Keratinocyte (primary cell): ENCODE data around the gene TMEM74B. TPM values are rescaled to one million over a fixed set of nuclear protein-coding genes. Genes with fewer than 3 reads are reported as not detected.

Experiments used
- DNase-seq: peaks from one replicate; pipeline ENCODE4 v3.0.0-alpha.2; 2011; ENCODE audit warnings: low read depth, missing footprints, low spot score
- FAIRE-seq: peaks from 2 replicates; lab custom pipeline; 2011; peaks lifted over from hg19 to GRCh38; lab: Jason Lieb, UNC
- H2AFZ ChIP-seq: 2 replicates; pipeline ENCODE4 v1.6.0; 2012; ENCODE audit warnings: low read length, control low read depth, inconsistent platforms; ENCODE audit not compliant: control insufficient read depth
- H3K27ac ChIP-seq: 2 replicates; pipeline ENCODE4 v1.5.1; 2011; ENCODE audit warnings: low read length; ENCODE audit not compliant: control insufficient read depth, insufficient read depth
- H3K27me3 ChIP-seq: 3 replicates; pipeline ENCODE4 v1.6.0; 2011; ENCODE audit warnings: low read length; ENCODE audit not compliant: control insufficient read depth, insufficient read depth; ENCODE audit errors: extremely low read depth
- H3K36me3 ChIP-seq, 2 experiments: 2 replicates in 1 of 2; 3 replicates in 1 of 2; pipeline ENCODE4 v1.5.1; 2011; ENCODE audit warnings: low read length in 2 of 2, mild to moderate bottlenecking in 1 of 2; ENCODE audit not compliant: control insufficient read depth in 2 of 2, insufficient read depth in 2 of 2; ENCODE audit errors: extremely low read depth in 1 of 2
- H3K4me1 ChIP-seq: 3 replicates; pipeline ENCODE4 v1.5.1; 2011; ENCODE audit warnings: low read length; ENCODE audit not compliant: control insufficient read depth, insufficient read depth; ENCODE audit errors: extremely low read depth
- H3K4me2 ChIP-seq: 3 replicates; pipeline ENCODE4 v1.6.0; 2011; ENCODE audit warnings: low read depth, low read length; ENCODE audit not compliant: control insufficient read depth, insufficient read depth; ENCODE audit errors: extremely low read depth
- H3K4me3 ChIP-seq, 3 experiments: fragments of 200-600 bp in 1 of 3; sonication (generic) in 1 of 3; 2 replicates in 2 of 3; 3 replicates in 1 of 3; pipeline ENCODE4 v1.5.1; 2011 to 2016; ENCODE audit warnings: low read length in 3 of 3, mild to moderate bottlenecking in 3 of 3, control low read depth in 2 of 3, inconsistent platforms in 1 of 3, low read depth in 1 of 3, mixed read lengths in 1 of 3, mixed run types in 1 of 3, moderate library complexity in 1 of 3; ENCODE audit not compliant: control insufficient read depth in 2 of 3, insufficient read depth in 2 of 3; ENCODE audit errors: extremely low read depth in 1 of 3
- H3K79me2 ChIP-seq: 2 replicates; pipeline ENCODE4 v1.6.0; 2012; ENCODE audit warnings: low read length; ENCODE audit not compliant: control insufficient read depth, insufficient read depth
- H3K9ac ChIP-seq: 3 replicates; pipeline ENCODE4 v1.6.0; 2011; ENCODE audit warnings: low read length; ENCODE audit not compliant: control insufficient read depth, insufficient read depth; ENCODE audit errors: extremely low read depth
- H3K9me1 ChIP-seq: 3 replicates; pipeline ENCODE4 v1.6.0; 2011; ENCODE audit warnings: low read length; ENCODE audit not compliant: control insufficient read depth, insufficient read depth; ENCODE audit errors: extremely low read depth
- H3K9me3 ChIP-seq: 2 replicates; pipeline ENCODE4 v1.5.1; 2012; ENCODE audit warnings: low read depth, low read length; ENCODE audit not compliant: control insufficient read depth
- H4K20me1 ChIP-seq: 3 replicates; pipeline ENCODE4 v1.6.0; 2011; ENCODE audit warnings: low read length; ENCODE audit not compliant: control insufficient read depth, insufficient read depth; ENCODE audit errors: extremely low read depth
- CTCF ChIP-seq, 3 experiments: IDR thresholded peaks in 1 of 3; conservative IDR thresholded peaks in 1 of 3; optimal IDR thresholded peaks in 1 of 3; 2 replicates in 2 of 3; 3 replicates in 1 of 3; pipeline versions ENCODE3 to v1.5.1; 2011; ENCODE audit warnings: low read length in 3 of 3, mild to moderate bottlenecking in 3 of 3, moderate library complexity in 2 of 3, control low read depth in 1 of 3, inconsistent platforms in 1 of 3; ENCODE audit not compliant: insufficient read depth in 2 of 3; ENCODE audit errors: extremely low read depth in 1 of 3
- EZH2 ChIP-seq: IDR thresholded peaks from one replicate; pipeline ENCODE4 v1.6.1; 2012; ENCODE audit warnings: inconsistent platforms, mild to moderate bottlenecking, low read length, moderate library complexity
- dilution Hi-C: fragments of 300-500 bp; cut with MboI; formaldehyde crosslinking; loops from one replicate; pipeline ENCODE4 v1.7.0; 2020; ENCODE audit warnings: low sequenced_read_pairs; ENCODE audit not compliant: extremely low pct_ligation_motif_present
- polyA plus RNA-seq, 5 experiments: library from polyadenylated mRNA; depleted of rRNA in 3 of 5; stranded (reverse) in 3 of 5; stranded (forward) in 1 of 5; unstranded in 1 of 5; fragments of >200 nt; gene quantifications; 1 replicate in 1 of 5; 2 replicates in 3 of 5; 3 replicates in 1 of 5; pipeline versions ENCODE4 v1.2.1 to v1.2.3, GENCODE V29; 2011 to 2012; ENCODE audit warnings: missing spikeins in 2 of 5, low read depth in 1 of 5, low replicate concordance in 1 of 5

TMEM74B gene
- polyA plus RNA-seq, 1 donor (not counting 4 experiments of a cell fraction or from before 2014, with no cell fraction given), result 0.58 TPM

GRCh38 chr20:1185316-1185741 lies 548 bp upstream of the TMEM74B start:
- Histone ChIP-seq H3K27me3 (peaks cover 42% of the 10 kb centered on the region), H2AFZ (no peak overlapping the region)
- FAIRE-seq, result no peak

GRCh38 chr20:1184260-1184637 lies 532 bp downstream of the TMEM74B start:
- dilution Hi-C loops, result no loop called here
- no peak for FAIRE-seq
- Histone ChIP-seq H3K27ac (no peak overlapping the region), H3K9me1 (no peaks in the 10 kb centered on the region), H3K4me3 (no peak overlapping the region), H3K4me2 (no peak overlapping the region), H3K9me3 (no peaks in the 10 kb centered on the region), H3K36me3 (no peaks in the 10 kb centered on the region), H3K4me1 (no peaks in the 10 kb centered on the region), H3K27me3 (peaks cover 42% of the 10 kb centered on the region), H3K79me2 (no peaks in the 10 kb centered on the region), H2AFZ (no peak overlapping the region), H4K20me1 (no peaks in the 10 kb centered on the region), H3K9ac (no peak overlapping the region)
- no peak for DNase-seq
- no peak for TF ChIP-seq CTCF (optimal IDR thresholded peaks at IDR 0.05 in 1 of 3, IDR thresholded peaks at IDR 0.05 in 1 of 3, conservative IDR thresholded peaks at IDR 0.05 in 1 of 3; ENCODE audit: extremely low read depth in 1 of 3, insufficient read depth in 2 of 3, low read length in 3 of 3)
- TF ChIP-seq EZH2, result no peak

More at GRCh38 chr20:1185316-1185741, 548 bp upstream of the TMEM74B start:
- no peaks in the 10 kb centered on the region for H3K79me2 ChIP-seq
- H3K9ac ChIP-seq, result no peak overlapping the region
- H3K9me1 ChIP-seq, result no peaks in the 10 kb centered on the region
- peak overlapping the region in 2 of 3 experiments; percentile 17 to 35 for H3K4me3 ChIP-seq
- DNase-seq, result no peak
- H3K4me2 ChIP-seq, result peak overlapping the region; percentile 29
- dilution Hi-C loops, result no loop called here
- no peak overlapping the region for H3K27ac ChIP-seq
- no peaks in the 10 kb centered on the region for H3K4me1 ChIP-seq
- no peaks in the 10 kb centered on the region for H3K9me3 ChIP-seq
- H3K36me3 ChIP-seq, result no peaks in the 10 kb centered on the region
- H4K20me1 ChIP-seq, result no peaks in the 10 kb centered on the region
- TF ChIP-seq CTCF (optimal IDR thresholded peaks at IDR 0.05 in 1 of 3, IDR thresholded peaks at IDR 0.05 in 1 of 3, conservative IDR thresholded peaks at IDR 0.05 in 1 of 3; ENCODE audit: extremely low read depth in 1 of 3, insufficient read depth in 2 of 3, low read length in 3 of 3), result no peak
- TF ChIP-seq EZH2, result no peak
